Fibroblast of skin of scalp (primary cell): ENCODE results near the gene HLA-A. TPM values are rescaled to one million over a fixed set of nuclear protein-coding genes. Genes with fewer than 3 reads are reported as not detected.
"Not testable (repeated sequence)": the region's sequence is repeated elsewhere in the genome, so short reads cannot be mapped to it uniquely, and the experiment has no call there.

Experiments
- DNase-seq: peaks from one replicate; pipeline ENCODE4 v3.0.0-alpha.2; 2013
- polyA plus RNA-seq, 2 experiments: library from polyadenylated mRNA; unstranded; fragments of 120-200 nt; gene quantifications; one replicate each; pipeline ENCODE4 v1.2.1, GENCODE V29; 2013; ENCODE audit not compliant: insufficient read length in 2 of 2

The HLA-A gene
- polyA plus RNA-seq (2013, experiment 1 of 2; ENCODE audit: insufficient read length), result 338 TPM
- polyA plus RNA-seq (2013, experiment 2 of 2; ENCODE audit: insufficient read length), result 305 TPM

GRCh38 chr6:29942275-29943052 is at the start of gene HLA-A:
Gene HLA-A (plus strand): TSS chr6:29942532. CDS start chr6:29942554, 22 bp downstream.
- DNase-seq, result peak; percentile 94

- DNase-seq, result no peak
These were observed 49.6 kb upstream of the HLA-A start for GRCh38 chr6:29892696-29893095.

- no peak for DNase-seq
These were observed 43.1 kb upstream of the HLA-A start for GRCh38 chr6:29899281-29899680.

GRCh38 chr6:29905286-29905685 is 37.0 kb upstream of the HLA-A start:
- DNase-seq, result no peak

GRCh38 chr6:29907637-29908340 is 34.5 kb upstream of the HLA-A start:
- DNase-seq, result no peak

GRCh38 chr6:29908341-29908662 is 34.0 kb upstream of the HLA-A start:
- DNase-seq, result no peak

- no peak for DNase-seq
These were observed 33.6 kb upstream of the HLA-A start for GRCh38 chr6:29908710-29909109.

- DNase-seq, result no peak
These were observed 32.3 kb upstream of the HLA-A start for GRCh38 chr6:29909985-29910384.

GRCh38 chr6:29912840-29913239 is 29.5 kb upstream of the HLA-A start:
- DNase-seq, result no peak

- DNase-seq, result no peak
These were observed 25.6 kb upstream of the HLA-A start for GRCh38 chr6:29916741-29917140.

GRCh38 chr6:29917857-29918256 is 24.5 kb upstream of the HLA-A start:
- no peak for DNase-seq

- no peak for DNase-seq
These were observed 22.6 kb upstream of the HLA-A start for GRCh38 chr6:29919506-29920445.

- DNase-seq, result no peak
These were observed 18.0 kb upstream of the HLA-A start for GRCh38 chr6:29924287-29924686.

- no peak for DNase-seq
These were observed 17.6 kb upstream of the HLA-A start for GRCh38 chr6:29924731-29925130.

GRCh38 chr6:29925321-29925720 is 17.0 kb upstream of the HLA-A start:
- DNase-seq, result no peak

- no peak for DNase-seq
These were observed 16.5 kb upstream of the HLA-A start for GRCh38 chr6:29925727-29926412.

- DNase-seq, result peak; percentile 20
These were observed 15.7 kb upstream of the HLA-A start for GRCh38 chr6:29926413-29927274.

GRCh38 chr6:29927275-29927569 is 15.1 kb upstream of the HLA-A start:
- DNase-seq, result no peak

GRCh38 chr6:29927841-29928388 is 14.4 kb upstream of the HLA-A start:
- DNase-seq, result no peak

GRCh38 chr6:29930047-29930446 is 12.3 kb upstream of the HLA-A start:
- DNase-seq, result not testable (repeated sequence)

GRCh38 chr6:29933955-29934354 is 8.4 kb upstream of the HLA-A start:
- DNase-seq, result no peak
